HG02981 (cell line): ENCODE measurements around the gene BAG1.
A peak's percentile ranks its signal among the peaks of the same experiment; 100 is the strongest.

Experiments
- ATAC-seq: cut with Tn5 transposase; IDR thresholded peaks from one replicate; pipeline ENCODE4 v1.9.1; 2021; ENCODE audit warnings: mild to moderate bottlenecking, moderate library complexity; ENCODE audit not compliant: unreplicated experiment

The BAG1 gene

DNA sequence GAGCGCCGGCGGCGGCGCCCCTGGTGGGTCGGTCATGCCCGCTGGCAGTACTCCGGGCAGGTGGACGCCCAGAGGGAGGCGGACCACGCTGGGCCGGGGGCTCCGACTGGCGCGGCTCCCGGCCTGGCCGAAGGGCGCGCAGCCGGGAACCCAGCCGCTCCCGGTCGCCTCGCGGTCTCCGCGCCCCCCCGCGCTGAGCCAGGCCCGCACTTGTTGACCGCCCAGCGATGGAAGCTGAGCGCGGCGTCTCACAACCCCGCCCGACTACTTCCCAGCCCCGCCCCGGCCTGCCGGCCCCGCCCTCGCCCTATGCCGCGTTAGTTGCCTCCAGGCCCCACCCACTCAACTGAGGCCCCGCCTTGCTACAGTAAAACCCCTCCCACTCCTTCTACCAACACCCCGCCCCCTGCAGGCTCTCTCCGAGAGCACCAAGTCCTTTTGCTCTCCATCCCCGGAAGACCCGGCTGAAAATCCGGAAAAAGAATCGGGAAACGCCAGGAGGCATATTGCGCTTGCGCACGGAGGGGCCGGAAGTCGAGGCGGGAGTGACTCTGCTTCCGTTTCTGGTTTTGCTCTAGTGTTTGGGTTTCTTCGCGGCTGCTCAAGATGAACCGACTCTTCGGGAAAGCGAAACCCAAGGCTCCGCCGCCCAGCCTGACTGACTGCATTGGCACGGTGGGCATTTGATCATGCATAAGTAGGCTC is at the start of gene BAG1, which contains the start of gene CHMP5:
Gene BAG1, minus strand, starts transcription at position 236 of the 705 bp plus-strand sequence.
Gene CHMP5, plus strand, starts transcription at position 577 of the 705 bp plus-strand sequence. Its CDS starts 30 bp downstream, at position 607.
- ATAC-seq: peak; percentile 87

DNA sequence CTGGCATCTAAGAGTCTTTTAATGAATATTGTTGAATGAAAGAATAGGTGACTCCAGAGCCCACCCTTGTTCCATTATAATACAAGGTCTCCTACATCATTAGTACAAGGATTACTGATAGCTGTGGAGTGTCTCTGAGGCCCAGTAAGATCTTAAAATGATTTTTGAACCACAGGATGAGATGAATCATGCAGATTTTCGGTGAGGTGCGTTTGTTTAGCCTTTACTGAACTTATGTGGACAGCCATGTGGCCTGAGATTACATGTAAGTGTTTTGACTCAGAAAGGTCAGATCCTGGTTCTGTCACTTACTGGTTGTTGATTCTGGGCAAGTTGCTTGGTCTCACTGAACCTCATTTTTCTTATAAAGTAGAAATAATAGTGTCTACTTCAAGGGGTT is 47.4 kb upstream of the BAG1 start:
- no peak for ATAC-seq

DNA sequence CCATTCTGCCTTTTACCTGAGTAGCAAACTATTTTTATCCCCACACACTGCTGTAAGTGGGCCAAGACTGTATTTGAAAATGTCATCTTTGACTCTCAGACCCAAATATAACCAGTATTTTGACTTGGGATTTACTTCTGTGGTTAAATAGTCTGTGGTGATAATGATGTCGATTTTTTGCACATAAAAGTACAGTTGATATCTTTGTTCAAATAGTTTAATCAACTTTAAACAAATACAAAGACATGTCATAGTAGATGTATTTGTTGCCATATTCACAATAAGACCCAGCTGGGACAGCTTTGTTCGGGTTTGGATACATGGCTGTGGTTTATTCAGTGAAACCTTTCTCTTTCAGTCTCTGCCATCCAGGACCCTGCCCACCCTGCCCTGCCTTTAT is 46.2 kb upstream of the BAG1 start:
- no peak for ATAC-seq

DNA sequence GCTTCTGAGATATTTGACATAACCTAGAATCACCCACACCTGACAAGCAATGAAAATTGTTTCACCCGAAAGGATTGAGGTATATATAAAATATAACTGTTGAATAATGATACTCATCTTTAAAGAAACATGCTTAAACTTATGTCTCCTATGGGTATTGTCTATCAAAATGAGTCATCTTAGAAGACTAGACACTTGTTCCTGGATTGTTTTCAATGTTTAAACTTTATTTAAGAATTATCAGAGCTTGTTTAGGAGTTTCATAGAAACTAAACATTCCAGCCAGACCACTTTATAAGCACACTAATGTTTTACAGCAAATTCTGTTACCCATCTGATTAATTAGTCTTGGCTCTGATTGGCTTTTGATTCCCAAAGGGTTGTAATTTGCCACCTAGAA is 45.4 kb upstream of the BAG1 start:
- no peak for ATAC-seq

DNA sequence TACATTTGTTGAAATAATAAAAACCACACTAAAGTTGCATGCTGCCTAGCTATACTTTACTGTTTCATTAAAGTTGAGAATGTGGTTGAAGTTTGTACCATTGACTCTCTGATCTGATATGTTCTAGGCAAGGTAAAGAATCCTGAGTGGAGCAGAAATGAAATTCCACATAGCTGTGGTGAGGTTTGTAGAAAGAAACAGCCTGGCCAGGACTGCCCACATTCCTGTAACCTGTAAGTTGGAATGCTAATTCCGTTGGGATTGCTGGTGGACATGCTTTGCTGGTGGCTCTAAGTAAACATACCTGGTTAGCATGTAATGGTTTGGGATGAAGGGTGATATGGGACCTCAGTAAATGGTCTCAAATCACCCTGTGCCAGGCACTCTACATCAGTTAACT is 42.6 kb upstream of the BAG1 start:
- no peak for ATAC-seq

DNA sequence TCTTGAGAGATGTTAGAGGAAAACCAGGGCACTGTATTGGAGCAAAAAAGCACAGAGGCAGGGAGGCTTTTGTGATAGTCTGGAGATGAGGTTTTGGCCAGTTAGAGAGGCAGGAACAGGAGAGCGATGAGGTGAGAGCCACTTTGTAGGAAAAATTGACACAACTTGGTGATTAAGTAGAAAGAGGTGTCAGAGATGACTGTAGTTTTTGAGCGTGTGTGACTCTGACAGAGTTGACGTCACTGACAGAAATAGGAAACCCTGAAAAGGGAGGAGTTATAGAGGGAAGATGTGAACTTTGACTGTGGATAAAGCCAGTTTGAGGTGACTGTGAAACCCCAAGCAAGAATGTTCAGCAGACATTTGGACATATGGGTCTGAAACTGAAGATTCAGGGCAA is 41.5 kb upstream of the BAG1 start:
- ATAC-seq: no peak

DNA sequence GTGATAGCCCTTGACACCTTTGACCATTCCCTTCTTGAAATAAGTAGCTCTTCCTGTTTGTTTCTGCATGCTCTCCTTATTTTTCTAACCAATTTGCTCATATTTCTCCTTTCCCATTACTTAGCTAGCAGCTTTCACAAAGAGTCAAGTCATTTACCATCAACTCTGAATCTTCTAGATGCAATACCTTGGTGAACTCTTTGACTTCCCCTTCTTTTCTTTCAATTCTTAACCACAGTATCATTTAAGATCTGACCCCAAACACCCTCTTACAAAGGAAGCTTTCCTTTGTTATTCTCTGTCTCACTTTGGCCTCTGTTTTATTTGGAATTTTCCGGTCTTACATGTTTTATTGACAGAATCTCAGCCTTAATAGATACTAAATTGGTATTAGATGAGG is 39.9 kb upstream of the BAG1 start:
- ATAC-seq: no peak

DNA sequence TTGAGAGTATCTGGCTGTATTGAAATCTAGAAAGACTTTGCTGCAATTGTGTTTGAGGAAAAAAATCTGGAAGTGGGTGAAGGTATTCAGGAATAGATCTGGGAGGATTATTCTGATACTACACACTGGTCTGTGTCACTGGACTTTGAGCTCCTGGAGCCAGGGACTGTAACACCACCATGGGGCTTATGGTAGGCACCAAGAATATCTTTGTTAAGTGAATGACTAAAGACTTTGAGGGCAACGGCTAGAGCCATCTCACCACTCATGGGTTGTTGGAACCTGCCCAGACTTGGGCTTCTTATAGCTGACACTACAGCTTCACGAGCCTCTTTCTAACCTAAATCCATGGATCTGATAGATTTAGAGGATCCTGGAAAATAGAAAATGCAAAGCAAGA is 36.0 kb upstream of the BAG1 start:
- ATAC-seq: no peak

DNA sequence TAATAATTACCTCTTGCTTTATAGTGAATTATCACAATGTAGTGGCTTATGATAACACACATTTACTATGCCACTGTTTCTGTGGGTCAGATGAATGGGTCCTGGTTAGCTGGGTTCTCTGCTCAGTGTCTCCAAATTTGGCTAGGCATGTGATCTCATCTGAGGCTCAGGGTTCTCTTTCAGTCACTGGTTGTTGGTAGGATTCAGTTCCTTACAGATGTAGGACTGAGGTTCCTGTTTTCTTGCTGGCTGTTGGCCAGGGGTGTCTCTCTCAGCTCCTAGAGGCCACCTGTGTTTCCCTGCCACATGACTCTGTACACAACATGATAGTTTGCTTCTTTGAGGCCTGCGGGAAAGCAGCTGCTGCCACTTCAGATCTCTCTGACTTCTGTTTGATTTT is 32.9 kb upstream of the BAG1 start:
- ATAC-seq: peak; percentile 90

DNA sequence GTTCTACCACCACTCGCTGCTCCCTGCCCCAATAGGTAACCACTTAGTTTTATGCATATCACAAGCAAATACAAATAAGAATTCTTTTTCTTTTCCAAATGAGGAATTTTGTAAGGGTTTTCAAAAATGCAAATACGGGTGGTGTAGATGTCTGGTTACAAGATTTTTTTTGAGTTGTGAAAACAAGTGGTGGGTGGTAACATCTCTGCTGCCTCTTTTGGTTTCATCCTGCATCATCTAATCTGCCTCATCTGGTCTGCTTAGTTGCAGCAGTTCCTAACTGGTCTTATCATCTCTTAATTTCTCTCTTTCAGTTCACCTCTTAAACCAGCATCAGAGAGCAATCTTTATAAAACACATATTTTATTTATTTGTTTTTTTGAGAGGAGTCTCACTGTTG is 31.1 kb upstream of the BAG1 start:
- peak; percentile 27 for ATAC-seq

DNA sequence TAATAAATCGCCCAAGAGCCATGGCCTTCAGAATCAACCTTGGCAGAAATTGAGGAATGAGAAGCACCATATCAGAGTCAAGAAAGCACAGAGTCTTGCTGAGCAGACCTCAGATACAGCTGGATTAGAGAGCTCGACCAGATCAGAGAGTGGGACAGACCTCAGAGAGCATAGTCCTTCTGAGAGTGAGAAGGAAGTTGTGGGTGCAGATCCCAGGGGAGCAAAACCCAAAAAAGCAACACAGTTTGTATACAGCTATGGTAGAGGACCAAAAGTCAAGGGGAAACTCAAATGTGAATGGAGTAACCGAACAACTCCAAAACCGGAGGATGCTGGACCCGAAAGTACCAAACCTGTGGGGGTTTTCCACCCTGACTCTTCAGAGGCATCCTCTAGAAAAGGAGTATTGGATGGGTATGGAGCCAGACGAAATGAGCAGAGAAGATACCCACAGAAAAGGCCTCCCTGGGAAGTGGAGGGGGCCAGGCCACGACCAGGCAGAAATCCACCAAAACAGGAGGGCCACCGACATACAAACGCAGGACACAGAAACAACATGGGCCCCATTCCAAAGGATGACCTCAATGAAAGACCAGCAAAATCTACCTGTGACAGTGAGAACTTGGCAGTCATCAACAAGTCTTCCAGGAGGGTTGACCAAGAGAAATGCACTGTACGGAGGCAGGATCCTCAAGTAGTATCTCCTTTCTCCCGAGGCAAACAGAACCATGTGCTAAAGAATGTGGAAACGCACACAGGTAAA is 30.3 kb upstream of the BAG1 start:
- no peak for ATAC-seq

DNA sequence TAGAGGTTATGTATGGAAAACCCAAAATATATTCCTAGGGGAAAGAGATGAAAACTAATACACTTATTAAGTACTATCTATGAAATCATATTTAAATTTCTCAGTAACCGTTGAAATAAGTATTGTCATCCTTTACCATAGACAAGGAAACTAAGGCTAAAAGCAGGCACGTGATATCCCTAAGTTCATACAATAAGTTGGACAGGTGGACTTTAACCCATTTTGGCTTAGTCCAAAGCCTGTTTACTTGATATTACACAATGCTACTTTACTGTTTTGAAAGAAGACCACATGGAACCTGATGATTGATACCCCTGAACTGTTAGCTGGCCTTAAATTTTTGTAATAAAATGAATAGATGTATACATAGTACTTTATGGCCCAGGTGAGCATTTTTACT is 29.3 kb upstream of the BAG1 start:
- no peak for ATAC-seq

DNA sequence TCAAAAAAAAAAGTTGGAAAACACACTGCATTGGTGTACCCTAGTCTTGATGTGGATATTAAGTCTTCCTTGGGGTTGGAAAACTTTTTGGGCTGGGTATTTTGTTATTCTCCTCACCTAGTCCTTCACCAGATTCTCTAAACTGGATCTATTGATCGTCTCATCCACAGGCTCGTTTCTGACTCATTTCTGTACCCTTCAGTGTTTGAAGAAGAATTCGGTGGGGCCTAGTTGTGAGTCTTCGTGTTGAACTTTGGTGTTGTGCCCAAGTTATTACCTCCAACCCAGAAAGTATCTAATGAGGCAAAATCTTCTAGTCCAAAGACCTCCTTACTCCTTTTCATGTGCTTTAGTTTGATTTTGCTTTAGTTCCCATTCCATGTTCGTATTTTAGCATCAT is 27.4 kb upstream of the BAG1 start:
- no peak for ATAC-seq

DNA sequence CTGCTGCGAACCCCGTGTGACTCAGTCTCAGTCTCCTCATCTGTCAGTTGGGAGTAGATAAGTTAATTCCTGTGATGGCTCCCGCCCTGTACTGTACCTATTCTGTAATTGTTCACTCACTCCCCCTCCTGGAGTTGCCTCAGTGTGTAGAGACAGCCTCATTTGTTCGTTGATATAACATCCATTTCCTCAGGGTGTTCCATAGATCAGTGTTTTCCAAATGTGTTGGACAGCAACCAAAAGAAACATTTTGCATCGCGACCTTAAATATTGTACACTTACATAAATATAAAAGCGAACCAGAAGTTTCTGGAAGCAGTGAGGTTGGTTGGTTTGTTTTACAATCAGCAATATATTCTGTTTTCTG is 26.5 kb upstream of the BAG1 start:
- no peak for ATAC-seq

DNA sequence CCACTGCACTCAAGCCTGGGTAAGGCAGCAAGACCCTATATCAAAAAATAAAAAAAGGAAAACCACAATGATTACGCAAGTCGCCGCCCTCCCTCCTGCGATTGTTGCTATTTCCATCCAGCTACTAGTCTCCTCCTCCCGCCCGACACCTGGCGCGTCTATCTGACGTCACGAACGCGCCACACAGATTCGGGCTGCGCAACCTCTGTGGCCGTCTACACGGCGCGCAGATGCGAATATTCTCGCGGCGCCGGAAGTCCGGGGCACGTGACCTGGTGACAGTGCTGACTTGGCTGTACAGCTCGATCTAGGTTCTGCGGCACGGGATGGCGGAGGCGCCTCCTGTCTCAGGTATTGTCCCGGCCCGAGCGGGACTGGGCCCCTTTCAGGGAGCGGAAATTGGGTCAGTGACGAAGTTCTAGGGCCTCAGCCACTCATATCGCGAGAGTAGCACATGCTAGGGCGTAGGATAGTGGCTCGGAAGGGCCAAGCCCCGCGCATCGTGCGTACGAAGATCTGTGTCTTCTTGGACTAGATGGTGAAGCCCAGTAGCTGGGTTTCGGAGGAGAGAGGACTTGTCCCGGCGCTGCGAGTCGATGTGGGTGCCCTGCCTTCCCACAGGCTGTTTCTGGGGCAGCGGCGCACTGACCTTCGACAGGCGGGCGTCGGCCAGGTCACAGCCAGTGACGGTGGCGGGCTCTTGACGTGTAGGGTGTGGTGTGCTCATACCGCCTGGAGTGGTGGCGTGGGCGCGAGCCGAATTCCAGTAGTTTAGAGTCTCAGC is 25.9 kb upstream of the BAG1 start, which contains the start of gene NFX1:
Gene NFX1, plus strand, starts transcription at position 270 of the 784 bp plus-strand sequence. Its CDS starts 57 bp downstream, at position 327.
- peak; percentile 84 for ATAC-seq

DNA sequence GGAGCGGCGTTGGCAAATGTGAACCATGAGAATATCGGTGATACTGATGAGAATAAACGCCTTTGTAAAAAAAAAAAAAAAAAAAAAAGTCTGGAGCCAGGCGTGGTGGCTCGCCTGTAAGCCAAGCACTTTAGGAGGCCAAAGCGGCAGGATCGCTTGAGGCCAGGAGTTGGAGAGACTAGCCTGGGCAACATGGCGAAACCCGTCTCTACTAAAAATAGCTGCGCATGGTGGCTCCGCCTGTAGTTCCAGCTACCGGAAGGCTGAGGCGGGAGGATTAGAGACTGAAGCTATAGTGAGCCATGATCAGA is 25.4 kb upstream of the BAG1 start:
- no peak for ATAC-seq

DNA sequence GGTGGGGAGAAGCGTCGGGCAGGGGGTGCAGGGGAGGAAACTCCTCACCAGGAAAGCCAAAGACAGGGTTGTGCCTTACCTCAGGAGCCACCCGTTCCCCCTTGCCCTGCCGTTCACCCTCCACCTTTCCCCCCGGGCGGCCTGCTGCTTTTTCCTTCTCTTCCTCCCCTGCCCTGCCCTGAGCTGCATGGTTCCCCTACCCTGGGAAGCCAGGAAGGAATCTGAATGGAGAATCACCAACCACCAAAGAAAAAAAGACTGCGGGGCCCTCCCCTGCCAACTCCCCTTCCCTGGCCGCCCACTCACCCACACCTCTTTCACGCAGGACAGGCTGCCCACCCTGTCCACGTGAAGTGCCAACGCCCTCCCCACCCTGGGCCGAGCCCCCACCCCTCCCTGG is 25.0 kb upstream of the BAG1 start:
- no peak for ATAC-seq

DNA sequence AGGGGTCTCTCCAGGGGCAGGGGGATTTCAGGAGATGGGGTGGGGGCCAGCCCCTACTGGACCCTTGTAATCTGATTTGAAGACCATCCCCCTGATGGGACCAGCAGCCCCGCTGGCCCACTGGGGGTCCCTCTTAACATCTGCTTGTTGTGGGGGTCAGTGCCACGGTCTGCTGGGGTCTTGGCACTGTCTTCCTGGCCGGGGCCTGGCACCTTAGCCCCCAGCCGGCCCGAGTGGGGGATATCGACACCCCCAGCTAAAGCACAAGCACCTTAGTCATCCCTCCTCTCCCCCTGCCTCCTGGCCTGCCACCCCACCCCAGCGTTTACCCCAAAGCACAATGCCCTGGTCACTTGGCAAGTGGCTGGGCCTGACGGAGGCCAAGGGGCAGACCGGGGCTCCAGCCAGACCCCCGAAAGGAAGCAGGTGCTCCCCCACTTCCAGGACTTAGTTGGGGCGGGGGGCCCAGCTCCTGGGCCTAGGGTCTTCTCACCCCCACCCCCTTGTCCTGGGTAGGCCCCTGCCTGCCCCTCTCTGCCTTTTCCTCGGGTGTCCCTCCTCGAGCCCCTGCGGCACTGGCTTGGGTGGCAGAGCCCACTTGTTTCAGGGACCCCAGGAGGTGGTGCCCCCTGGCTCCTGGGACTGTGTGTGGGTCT is 24.4 kb upstream of the BAG1 start:
- ATAC-seq: no peak

DNA sequence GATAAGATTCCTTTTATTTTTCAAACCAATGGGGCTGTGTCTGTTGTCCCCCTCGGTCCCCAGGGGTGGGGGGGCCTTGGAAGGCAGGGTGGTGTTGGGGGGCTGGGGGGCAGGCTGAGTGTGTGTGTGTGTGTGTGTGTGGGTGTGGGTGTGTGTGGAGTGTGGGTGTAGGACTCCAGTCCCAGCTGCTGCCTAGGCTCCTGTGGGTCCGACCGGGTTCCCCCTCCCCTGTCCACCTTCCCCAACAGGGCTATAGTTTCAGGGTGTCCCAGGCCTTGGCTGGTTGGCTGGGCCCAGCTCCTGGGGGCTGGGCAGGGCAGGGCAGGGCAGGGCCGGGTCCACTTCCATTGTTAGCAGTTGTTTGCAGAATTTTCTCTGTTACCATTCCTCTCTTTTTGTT is 23.7 kb upstream of the BAG1 start:
- ATAC-seq: no peak

DNA sequence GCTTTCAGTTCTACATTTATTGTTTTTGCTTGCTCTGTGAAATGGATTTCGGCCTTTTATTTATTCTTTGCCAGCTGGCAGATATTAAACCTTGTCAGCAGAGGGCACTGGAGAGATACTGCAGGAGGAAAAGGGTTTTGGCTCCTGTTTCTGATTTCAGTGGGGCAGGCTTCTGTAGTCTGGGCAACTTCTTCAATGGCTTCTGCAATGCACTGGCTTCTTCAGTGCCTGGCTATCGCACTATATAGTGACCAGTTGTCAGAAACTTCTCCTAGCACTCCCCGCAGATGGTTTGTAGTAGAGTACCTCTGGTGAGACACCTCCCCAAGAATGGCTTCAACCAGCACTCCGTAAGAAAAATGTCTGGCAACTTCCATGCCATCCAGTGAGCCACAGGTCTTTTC is 22.6 kb upstream of the BAG1 start:
- ATAC-seq: no peak

DNA sequence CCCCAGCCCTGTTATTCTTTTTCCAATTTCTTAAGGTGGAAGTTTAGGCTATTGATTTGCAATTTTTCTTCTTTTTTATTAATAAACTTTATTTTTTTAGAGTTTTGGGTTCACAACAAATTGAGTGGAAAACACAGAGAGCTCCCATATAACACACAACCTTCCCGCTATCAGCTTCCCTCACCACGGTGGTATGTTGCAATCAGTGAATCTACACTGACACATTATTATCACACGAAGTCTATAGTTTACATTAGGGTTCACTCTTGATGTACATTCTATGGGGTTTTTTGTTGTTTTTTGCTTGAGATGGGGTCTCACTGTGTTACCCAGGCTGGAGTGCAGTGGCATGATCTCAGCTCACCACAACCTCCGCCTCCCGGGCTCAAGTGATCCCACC is 21.0 kb upstream of the BAG1 start:
- no peak for ATAC-seq
